ENCODE results near the gene POLR1C. TPM values are rescaled to one million over a fixed set of nuclear protein-coding genes. Genes with fewer than 3 reads are reported as not detected.

POLR1C gene
- total RNA-seq, 1 donor = 28.6 TPM

DNA sequence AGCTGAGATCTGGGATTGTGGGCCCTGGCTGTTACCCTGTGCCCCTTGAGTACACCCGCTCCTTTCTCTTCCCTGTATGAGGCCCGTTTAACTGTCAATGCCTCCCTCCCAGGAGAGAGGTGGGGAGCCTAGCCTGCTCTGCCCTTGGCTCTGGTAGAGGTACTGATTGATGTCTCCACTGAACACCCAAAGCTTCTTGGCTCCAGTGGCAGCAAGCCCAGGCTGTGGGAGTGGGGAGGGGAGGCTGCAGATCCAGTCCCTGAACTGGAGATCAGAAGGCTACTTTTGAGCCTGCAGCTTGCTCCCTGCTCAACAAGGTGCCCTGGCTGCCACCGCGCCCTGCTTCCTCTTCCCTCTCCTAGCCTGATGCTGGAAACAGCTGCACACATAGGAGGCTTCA, 14.2 kb upstream of the POLR1C start:
- Histone ChIP-seq H3K9me3 (ENCODE audit: low read depth, low read length) (no peaks in the 10 kb centered on the region), H3K4me1 (ENCODE audit: insufficient read depth, low read length) (no peaks in the 10 kb centered on the region), H3K79me2 (ENCODE audit: insufficient read depth, low read length) (peaks cover 5% of the 10 kb centered on the region), H3K27me3 (ENCODE audit: insufficient read depth, low read length) (no peaks in the 10 kb centered on the region), H2AFZ (ENCODE audit: low read length) (no peak overlapping the region), H4K20me1 (ENCODE audit: insufficient read depth, low read length) (peaks cover 4% of the 10 kb centered on the region), H3K4me2 (ENCODE audit: insufficient read depth, low read length) (no peak overlapping the region), H3K36me3 (ENCODE audit: insufficient read depth, low read length) (peaks cover 66% of the 10 kb centered on the region), H3K4me3 (ENCODE audit: insufficient read depth, low read length) (no peak overlapping the region), H3K27ac (ENCODE audit: low read depth, low read length) (no peak overlapping the region)
- TF ChIP-seq, protein P1, sequence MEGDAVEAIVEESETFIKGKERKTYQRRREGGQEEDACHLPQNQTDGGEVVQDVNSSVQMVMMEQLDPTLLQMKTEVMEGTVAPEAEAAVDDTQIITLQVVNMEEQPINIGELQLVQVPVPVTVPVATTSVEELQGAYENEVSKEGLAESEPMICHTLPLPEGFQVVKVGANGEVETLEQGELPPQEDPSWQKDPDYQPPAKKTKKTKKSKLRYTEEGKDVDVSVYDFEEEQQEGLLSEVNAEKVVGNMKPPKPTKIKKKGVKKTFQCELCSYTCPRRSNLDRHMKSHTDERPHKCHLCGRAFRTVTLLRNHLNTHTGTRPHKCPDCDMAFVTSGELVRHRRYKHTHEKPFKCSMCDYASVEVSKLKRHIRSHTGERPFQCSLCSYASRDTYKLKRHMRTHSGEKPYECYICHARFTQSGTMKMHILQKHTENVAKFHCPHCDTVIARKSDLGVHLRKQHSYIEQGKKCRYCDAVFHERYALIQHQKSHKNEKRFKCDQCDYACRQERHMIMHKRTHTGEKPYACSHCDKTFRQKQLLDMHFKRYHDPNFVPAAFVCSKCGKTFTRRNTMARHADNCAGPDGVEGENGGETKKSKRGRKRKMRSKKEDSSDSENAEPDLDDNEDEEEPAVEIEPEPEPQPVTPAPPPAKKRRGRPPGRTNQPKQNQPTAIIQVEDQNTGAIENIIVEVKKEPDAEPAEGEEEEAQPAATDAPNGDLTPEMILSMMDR (IDR thresholded peaks at IDR 0.05; ENCODE audit: extremely low read depth, low read depth, low read length) = no peak
- no peak for DNase-seq (ENCODE audit: insufficient read length, low spot score, missing footprints)

DNA sequence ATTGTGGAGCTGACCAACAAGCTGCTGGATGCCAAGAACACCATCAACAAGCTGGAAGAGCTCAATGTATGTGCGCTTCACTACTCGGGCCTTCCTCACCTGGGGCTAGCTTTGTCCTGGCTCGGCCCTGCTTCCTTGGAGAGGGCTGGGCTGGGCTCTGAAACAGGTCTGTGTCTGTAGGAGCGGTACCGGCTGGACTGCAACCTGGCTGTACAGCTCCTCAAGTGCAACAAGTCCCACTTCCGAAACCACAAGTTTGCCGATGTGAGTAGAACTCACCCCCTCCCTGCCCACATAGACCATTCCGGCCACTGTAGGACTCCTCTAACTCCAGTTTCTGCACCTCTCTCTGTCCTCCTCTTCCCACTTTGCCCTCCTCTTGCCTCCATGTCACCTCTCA, 13.4 kb upstream of the POLR1C start:
- TF ChIP-seq, protein P1 (IDR thresholded peaks at IDR 0.05; ENCODE audit: extremely low read depth, low read depth, low read length) = no peak
- no peak overlapping the region for H3K4me3 ChIP-seq (ENCODE audit: insufficient read depth, low read length)
- no peak for DNase-seq (ENCODE audit: insufficient read length, low spot score, missing footprints)
- H3K4me1 ChIP-seq (ENCODE audit: insufficient read depth, low read length) = peaks cover under 1% of the 10 kb centered on the region
- H3K27ac ChIP-seq (ENCODE audit: low read depth, low read length) = no peak overlapping the region
- H2AFZ ChIP-seq (ENCODE audit: low read length) = no peak overlapping the region
- H3K9me3 ChIP-seq (ENCODE audit: low read depth, low read length) = no peaks in the 10 kb centered on the region
- peaks cover 59% of the 10 kb centered on the region for H3K36me3 ChIP-seq (ENCODE audit: insufficient read depth, low read length)
- peaks cover 3% of the 10 kb centered on the region for H4K20me1 ChIP-seq (ENCODE audit: insufficient read depth, low read length)
- no peak overlapping the region for H3K4me2 ChIP-seq (ENCODE audit: insufficient read depth, low read length)
- no peaks in the 10 kb centered on the region for H3K79me2 ChIP-seq (ENCODE audit: insufficient read depth, low read length)
- H3K27me3 ChIP-seq (ENCODE audit: insufficient read depth, low read length) = no peaks in the 10 kb centered on the region

DNA sequence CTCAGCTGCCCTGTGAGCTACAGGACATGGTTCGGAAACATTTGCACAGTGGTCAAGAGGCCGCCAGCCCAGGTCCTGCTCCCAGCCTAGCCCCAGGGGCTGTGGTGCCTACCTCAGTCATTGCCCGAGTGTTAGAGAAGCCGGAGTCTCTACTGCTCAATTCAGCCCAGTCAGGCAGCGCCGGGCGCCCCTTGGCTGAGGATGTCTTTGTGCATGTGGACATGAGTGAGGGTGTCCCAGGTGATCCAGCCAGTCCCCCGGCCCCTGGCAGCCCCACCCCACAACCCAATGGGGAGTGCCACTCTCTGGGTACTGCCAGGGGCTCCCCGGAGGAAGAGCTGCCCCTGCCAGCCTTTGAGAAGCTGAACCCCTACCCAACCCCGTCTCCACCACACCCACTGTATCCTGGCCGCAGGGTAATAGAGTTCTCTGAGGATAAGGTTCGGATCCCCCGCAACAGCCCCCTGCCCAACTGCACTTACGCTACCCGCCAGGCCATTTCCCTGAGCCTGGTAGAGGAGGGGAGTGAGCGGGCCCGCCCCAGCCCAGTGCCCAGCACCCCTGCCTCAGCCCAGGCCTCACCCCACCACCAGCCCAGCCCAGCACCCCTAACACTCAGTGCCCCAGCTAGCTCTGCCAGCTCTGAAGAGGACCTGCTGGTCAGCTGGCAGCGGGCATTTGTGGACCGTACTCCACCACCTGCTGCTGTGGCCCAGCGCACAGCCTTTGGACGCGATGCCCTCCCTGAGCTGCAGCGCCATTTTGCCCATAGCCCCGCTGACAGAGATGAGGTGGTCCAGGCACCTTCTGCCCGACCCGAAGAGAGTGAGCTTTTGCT, 11.9 kb upstream of the POLR1C start:
- no peaks in the 10 kb centered on the region for H3K9me3 ChIP-seq (ENCODE audit: low read depth, low read length)
- TF ChIP-seq, protein P1 (IDR thresholded peaks at IDR 0.05; ENCODE audit: extremely low read depth, low read depth, low read length) = no peak
- no peak for DNase-seq (ENCODE audit: insufficient read length, low spot score, missing footprints)

DNA sequence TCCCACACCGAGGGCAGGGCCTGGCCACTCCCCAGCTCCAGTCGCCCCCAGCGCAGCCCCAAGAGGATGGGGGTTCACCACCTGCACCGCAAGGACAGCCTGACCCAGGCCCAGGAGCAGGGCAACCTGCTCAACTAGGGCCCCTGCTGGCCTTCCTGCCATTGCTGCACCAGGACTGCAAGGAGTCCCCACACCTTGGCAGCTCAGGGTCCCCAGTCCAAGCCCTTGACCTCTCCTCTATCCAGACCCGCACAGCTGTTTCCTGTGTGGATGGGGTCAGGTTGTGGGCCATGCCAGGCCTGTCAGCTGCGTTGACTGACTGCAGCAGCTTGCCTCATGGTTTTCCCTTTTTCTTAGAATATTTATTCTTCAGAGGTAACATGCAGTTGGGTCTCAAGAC, 11.2 kb upstream of the POLR1C start:
- Histone ChIP-seq H3K4me1 (ENCODE audit: insufficient read depth, low read length) (peaks cover 15% of the 10 kb centered on the region), H3K36me3 (ENCODE audit: insufficient read depth, low read length) (peaks cover 38% of the 10 kb centered on the region), H3K79me2 (ENCODE audit: insufficient read depth, low read length) (no peaks in the 10 kb centered on the region), H3K4me2 (ENCODE audit: insufficient read depth, low read length) (no peak overlapping the region), H3K27me3 (ENCODE audit: insufficient read depth, low read length) (no peaks in the 10 kb centered on the region), H3K9me3 (ENCODE audit: low read depth, low read length) (no peaks in the 10 kb centered on the region), H2AFZ (ENCODE audit: low read length) (no peak overlapping the region), H3K4me3 (ENCODE audit: insufficient read depth, low read length) (no peak overlapping the region), H4K20me1 (ENCODE audit: insufficient read depth, low read length) (peaks cover 3% of the 10 kb centered on the region), H3K27ac (ENCODE audit: low read depth, low read length) (no peak overlapping the region)
- no peak for DNase-seq (ENCODE audit: insufficient read length, low spot score, missing footprints)
- TF ChIP-seq, protein P1 (IDR thresholded peaks at IDR 0.05; ENCODE audit: extremely low read depth, low read depth, low read length) = no peak

More for the DNA sequence above, 11.9 kb upstream of the POLR1C start:
- peaks cover 3% of the 10 kb centered on the region for H4K20me1 ChIP-seq (ENCODE audit: insufficient read depth, low read length)
- no peak overlapping the region for H2AFZ ChIP-seq (ENCODE audit: low read length)
- H3K27ac ChIP-seq (ENCODE audit: low read depth, low read length) = no peak overlapping the region
- no peaks in the 10 kb centered on the region for H3K27me3 ChIP-seq (ENCODE audit: insufficient read depth, low read length)
- H3K79me2 ChIP-seq (ENCODE audit: insufficient read depth, low read length) = no peaks in the 10 kb centered on the region
- peaks cover 45% of the 10 kb centered on the region for H3K36me3 ChIP-seq (ENCODE audit: insufficient read depth, low read length)
- peaks cover 10% of the 10 kb centered on the region for H3K4me1 ChIP-seq (ENCODE audit: insufficient read depth, low read length)
- H3K4me3 ChIP-seq (ENCODE audit: insufficient read depth, low read length) = no peak overlapping the region
- no peak overlapping the region for H3K4me2 ChIP-seq (ENCODE audit: insufficient read depth, low read length)
